ENCODE data around the gene SLAMF7. TPM values are rescaled to one million over a fixed set of nuclear protein-coding genes. Genes with fewer than 3 reads are reported as not detected.
A peak's percentile ranks its signal among the peaks of the same experiment; 100 is the strongest.
"Not testable (repeated sequence)": the region's sequence is repeated elsewhere in the genome, so short reads cannot be mapped to it uniquely, and the experiment has no call there.

The SLAMF7 gene
- total RNA-seq, 2 donors from 2014 or later = 2.2 to 12.9 TPM

DNA sequence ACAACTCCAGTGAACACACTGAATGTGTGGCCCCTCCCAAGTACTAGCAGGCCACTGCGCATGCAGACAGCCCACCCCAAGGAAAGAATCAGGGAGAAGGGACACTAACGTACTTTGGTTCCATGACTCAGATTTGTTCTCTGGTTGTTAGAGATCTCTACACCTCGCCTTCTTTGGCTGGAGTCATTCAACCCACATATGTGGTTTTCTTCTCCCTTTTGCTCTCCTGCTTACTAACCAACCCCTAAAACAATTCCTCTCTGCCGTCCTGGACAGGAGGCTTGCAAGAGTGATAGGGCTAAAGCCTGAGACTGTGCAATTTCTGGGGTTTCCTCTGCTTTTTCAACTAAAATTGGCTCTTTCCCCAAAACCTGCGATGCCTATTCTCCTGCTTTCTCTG lies 21.7 kb upstream of the SLAMF7 start:
- ATAC-seq (no peak), DNase-seq (no peak)
- intact Hi-C loops (cut with DNase I, micrococcal nuclease) = no loop called here

- no peak for ATAC-seq
- DNase-seq = no peak
- intact Hi-C loops (cut with DNase I, micrococcal nuclease) = no loop called here
These were observed 20.8 kb upstream of the SLAMF7 start for GRCh38 chr1:160718210-160718609.

GRCh38 chr1:160720356-160721085 lies 18.5 kb upstream of the SLAMF7 start:
- DNase-seq = no peak
- ATAC-seq = no peak
- intact Hi-C loops (cut with DNase I, micrococcal nuclease) = loop anchor here in 1 of 2 donors (10.0 kb wide), 1 partner anchor 234 kb away; the partner anchor contains the start of gene ITLN2

DNA sequence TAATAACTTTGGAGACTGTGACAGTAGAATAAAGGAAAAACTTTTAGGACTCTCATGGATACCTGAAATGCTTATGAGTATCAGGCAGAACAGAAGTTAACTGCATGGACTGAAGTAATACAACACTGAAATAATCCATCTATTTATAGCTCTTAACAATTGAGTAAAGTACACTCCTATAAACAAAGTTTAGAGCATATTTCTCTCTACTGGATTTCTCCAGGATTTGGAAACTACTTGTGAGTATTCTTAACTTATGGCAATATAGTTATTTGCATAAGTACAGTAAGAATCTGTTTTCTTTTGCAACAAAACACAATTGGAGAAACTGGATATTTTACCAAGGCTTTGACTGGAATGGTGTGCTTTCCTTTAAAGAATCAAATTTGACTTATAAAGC lies 17.6 kb upstream of the SLAMF7 start:
- ATAC-seq (no peak), DNase-seq (no peak)
- intact Hi-C loops (cut with DNase I, micrococcal nuclease) = loop anchor here in 1 of 2 donors (10.0 kb wide), 1 partner anchor 233 kb away; the partner anchor contains the start of gene ITLN2

DNA sequence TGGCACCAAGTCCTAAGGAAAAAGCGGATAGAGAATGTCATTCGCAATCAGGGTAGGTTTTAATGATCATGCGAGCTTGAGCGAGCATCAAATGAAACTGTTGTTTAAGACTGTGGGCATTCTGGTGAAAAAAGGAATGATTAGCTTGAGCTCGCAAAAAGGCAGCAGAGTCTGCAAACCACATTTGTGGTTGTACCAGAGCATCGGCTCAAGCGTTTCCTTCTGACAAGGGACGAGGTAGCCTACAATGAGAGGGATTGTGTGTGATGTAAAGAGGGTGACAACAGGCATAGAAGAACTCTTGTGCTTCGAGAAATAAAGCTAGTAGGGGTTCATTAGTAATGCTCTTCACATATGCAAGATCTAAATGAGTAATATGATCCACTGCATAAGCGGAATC lies 16.3 kb upstream of the SLAMF7 start:
- DNase-seq (no peak), ATAC-seq (no peak)
- intact Hi-C loops (cut with DNase I, micrococcal nuclease) = loop anchor here in 1 of 2 donors (10.0 kb wide), 1 partner anchor 232 kb away; the partner anchor contains the start of gene ITLN2

GRCh38 chr1:160723332-160723731 lies 15.7 kb upstream of the SLAMF7 start:
- ATAC-seq (no peak), DNase-seq (no peak)
- intact Hi-C loops (cut with DNase I, micrococcal nuclease) = loop anchor here in 1 of 2 donors (10.0 kb wide), 1 partner anchor 231 kb away; the partner anchor contains the start of gene ITLN2

- no peak for DNase-seq
- intact Hi-C loops (cut with DNase I, micrococcal nuclease) = loop anchor here in 1 of 2 donors (10.0 kb wide), 1 partner anchor 230 kb away; the partner anchor contains the start of gene ITLN2
These were observed 14.4 kb upstream of the SLAMF7 start for GRCh38 chr1:160724465-160725242.

GRCh38 chr1:160726114-160726497 lies 12.9 kb upstream of the SLAMF7 start:
- intact Hi-C loops (cut with DNase I, micrococcal nuclease) = loop anchor here in 1 of 2 donors (10.0 kb wide), 1 partner anchor 229 kb away; the partner anchor contains the start of gene ITLN2
- ATAC-seq = peak; percentile 59

More at GRCh38 chr1:160724465-160725242, 14.4 kb upstream of the SLAMF7 start:
- no peak for ATAC-seq

GRCh38 chr1:160726498-160727315 lies 12.3 kb upstream of the SLAMF7 start:
- intact Hi-C loops (cut with DNase I, micrococcal nuclease) = loop anchor here in 1 of 2 donors (10.0 kb wide), 1 partner anchor 228 kb away; the partner anchor contains the start of gene ITLN2
- ATAC-seq (peak; percentile 97), DNase-seq (peak; percentile 43 to 59)

More at GRCh38 chr1:160726114-160726497, 12.9 kb upstream of the SLAMF7 start:
- DNase-seq = no peak

DNA sequence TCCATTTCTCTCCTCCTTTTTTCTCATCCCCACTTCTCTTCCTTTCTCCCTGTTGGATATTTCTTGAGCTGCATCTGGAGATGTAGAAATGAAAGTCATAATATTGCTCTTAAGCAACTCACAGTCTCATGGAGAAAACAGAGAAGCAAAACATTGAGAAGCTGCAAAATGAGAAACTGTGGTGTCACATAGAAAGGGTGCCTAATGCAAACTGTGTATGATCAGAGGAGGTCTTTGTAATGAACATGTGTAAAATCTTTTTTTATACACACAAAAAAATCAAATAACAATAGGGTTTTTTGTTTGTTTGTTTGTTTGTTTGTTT lies 11.8 kb upstream of the SLAMF7 start:
- DNase-seq (no peak), ATAC-seq (no peak)
- intact Hi-C loops (cut with DNase I, micrococcal nuclease) = loop anchor here in 1 of 2 donors (10.0 kb wide), 1 partner anchor 228 kb away; the partner anchor contains the start of gene ITLN2

DNA sequence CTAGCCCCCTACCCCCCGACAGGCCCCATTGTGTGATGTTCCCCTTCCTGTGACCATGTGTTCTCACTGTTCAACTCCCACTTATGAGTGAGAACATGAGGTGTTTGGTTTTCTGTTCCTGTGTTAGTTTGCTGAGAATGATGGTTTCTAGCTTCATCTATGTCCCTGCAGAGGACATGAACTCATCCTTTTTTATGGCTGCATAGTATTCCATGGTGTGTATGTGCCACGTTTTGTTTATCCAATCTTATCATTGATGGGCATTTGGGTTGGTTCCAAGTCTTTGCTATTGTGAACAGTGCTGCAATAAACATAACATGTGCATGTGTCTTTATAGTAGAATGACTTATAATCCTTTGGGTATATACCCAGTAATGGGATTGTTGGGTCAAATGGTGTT lies 7.5 kb upstream of the SLAMF7 start:
- intact Hi-C loops (cut with DNase I, micrococcal nuclease); ATAC-seq; DNase-seq: not testable (repeated sequence)

DNA sequence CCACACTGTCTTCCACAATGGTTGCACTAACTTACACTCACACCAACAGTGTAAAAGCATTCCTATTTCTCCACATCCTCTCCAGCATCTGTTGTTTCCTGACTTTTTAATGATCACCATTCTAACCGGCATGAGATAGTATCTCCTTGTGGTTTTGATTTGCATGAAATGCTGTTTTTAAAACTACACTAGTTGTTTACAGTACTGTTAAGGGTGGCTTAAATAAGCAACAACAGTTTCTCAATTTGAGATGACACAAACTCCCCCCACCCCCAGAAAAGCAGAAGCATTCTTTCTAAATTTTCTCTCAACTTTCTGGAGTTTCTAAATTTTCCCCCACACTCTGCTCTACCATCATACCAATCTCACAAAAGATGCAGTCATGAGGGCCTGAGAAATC lies 7.1 kb upstream of the SLAMF7 start:
- intact Hi-C loops (cut with DNase I, micrococcal nuclease) = no loop called here
- no peak for ATAC-seq

GRCh38 chr1:160733898-160734297 lies 5.1 kb upstream of the SLAMF7 start:
- ATAC-seq = no peak
- intact Hi-C loops (cut with DNase I, micrococcal nuclease) = no loop called here

More for the DNA sequence above, 7.1 kb upstream of the SLAMF7 start:
- no peak for DNase-seq

GRCh38 chr1:160734301-160734700 lies 4.7 kb upstream of the SLAMF7 start:
- intact Hi-C loops (cut with DNase I, micrococcal nuclease) = no loop called here
- no peak for ATAC-seq
- no peak for DNase-seq

More at GRCh38 chr1:160733898-160734297, 5.1 kb upstream of the SLAMF7 start:
- DNase-seq = no peak

DNA sequence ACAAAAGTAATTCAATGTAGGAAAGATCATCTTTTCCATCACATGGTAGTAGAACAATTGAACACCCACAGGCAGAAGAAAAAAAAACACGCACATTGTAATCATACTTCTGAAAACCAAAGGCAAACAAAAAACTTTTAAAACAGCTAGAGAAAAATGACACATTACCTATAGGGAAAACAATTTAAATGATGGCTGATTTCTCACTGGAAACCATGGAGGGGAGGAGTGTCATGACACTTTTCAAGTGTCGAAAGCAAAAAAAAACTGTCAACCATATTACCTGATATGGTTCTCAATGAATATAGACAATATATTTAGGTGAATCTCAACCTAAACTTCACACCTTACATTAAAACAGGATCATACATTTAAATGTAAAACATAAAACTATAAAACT lies 776 bp upstream of the SLAMF7 start:
- intact Hi-C loops (cut with DNase I, micrococcal nuclease) = no loop called here
- DNase-seq (no peak), ATAC-seq (no peak)

- intact Hi-C loops (cut with DNase I, micrococcal nuclease) = no loop called here
- DNase-seq = no peak
- ATAC-seq = no peak
These were observed 1.2 kb downstream of the SLAMF7 start for GRCh38 chr1:160740133-160740688.

GRCh38 chr1:160741092-160741501 lies 2.0 kb downstream of the SLAMF7 start:
- DNase-seq = no peak
- intact Hi-C loops (cut with DNase I, micrococcal nuclease) = no loop called here
- ATAC-seq = no peak

GRCh38 chr1:160741612-160742348 lies 2.7 kb downstream of the SLAMF7 start:
- intact Hi-C loops (cut with DNase I, micrococcal nuclease) = no loop called here
- no peak for DNase-seq
- ATAC-seq = no peak
